MM.1S (cell line): ENCODE measurements around the gene SHF.

Experiments
- DNase-seq: peaks from one replicate; pipeline ENCODE4 v3.0.0-alpha.2; 2015
- H2AFZ ChIP-seq: fragments of 300-600 bp; sonication (generic); 2 replicates; pipeline ENCODE4 v1.6.0; 2016; ENCODE audit warnings: antibody characterized with exemption, low read length
- H3F3A ChIP-seq: fragments of 300-600 bp; sonication (generic); 2 replicates; pipeline ENCODE4 v1.6.1; 2016; ENCODE audit warnings: mild to moderate bottlenecking, antibody characterized with exemption, low read length, moderate library complexity, mixed read lengths; ENCODE audit not compliant: insufficient read depth
- H3K27ac ChIP-seq: fragments of 300-600 bp; sonication (generic); 2 replicates; pipeline ENCODE4 v1.5.1; 2016; ENCODE audit warnings: mild to moderate bottlenecking, low read length
- H3K27me3 ChIP-seq: fragments of 300-600 bp; sonication (generic); replicated peaks from 2 replicates; pipeline ENCODE4 v1.6.0; 2016; ENCODE audit warnings: low read length; ENCODE audit not compliant: insufficient read depth
- H3K36me3 ChIP-seq: fragments of 300-600 bp; sonication (generic); replicated peaks from 2 replicates; pipeline ENCODE4 v1.6.1; 2016; ENCODE audit warnings: mild to moderate bottlenecking, low read length, mixed read lengths; ENCODE audit not compliant: insufficient read depth
- H3K4me1 ChIP-seq: fragments of 300-600 bp; sonication (generic); 2 replicates; pipeline ENCODE4 v1.6.1; 2016; ENCODE audit warnings: low read length, mixed read lengths
- H3K4me2 ChIP-seq: fragments of 300-600 bp; sonication (generic); 2 replicates; pipeline ENCODE4 v1.6.0; 2016; ENCODE audit warnings: low read depth, low read length
- H3K4me3 ChIP-seq: fragments of 300-600 bp; sonication (generic); 2 replicates; pipeline ENCODE4 v1.5.1; 2016; ENCODE audit warnings: low read length, mixed read lengths
- H3K79me2 ChIP-seq: fragments of 300-600 bp; sonication (generic); 2 replicates; pipeline ENCODE4 v1.6.1; 2016; ENCODE audit warnings: mixed run types, low read length, mixed read lengths
- H3K9ac ChIP-seq: fragments of 300-600 bp; sonication (generic); 2 replicates; pipeline ENCODE4 v1.6.1; 2016; ENCODE audit warnings: low read length, mixed read lengths
- H3K9me2 ChIP-seq: fragments of 300-600 bp; sonication (generic); replicated peaks from 2 replicates; pipeline ENCODE4 v1.6.1; 2016; ENCODE audit warnings: mild to moderate bottlenecking, low read length, mixed read lengths; ENCODE audit not compliant: insufficient read depth
- H3K9me3 ChIP-seq: fragments of 300-600 bp; sonication (generic); replicated peaks from 2 replicates; pipeline ENCODE4 v1.6.1; 2016; ENCODE audit warnings: mild to moderate bottlenecking, low read length, mixed read lengths; ENCODE audit not compliant: insufficient read depth
- H4K20me1 ChIP-seq: fragments of 300-600 bp; sonication (generic); 2 replicates; pipeline ENCODE4 v1.6.1; 2016; ENCODE audit warnings: mild to moderate bottlenecking, low read length, moderate library complexity, mixed read lengths; ENCODE audit not compliant: insufficient read depth
- CTCF ChIP-seq: fragments of 300-600 bp; sonication (generic); IDR thresholded peaks from 2 replicates; pipeline ENCODE4 v1.5.1; 2016; ENCODE audit warnings: antibody characterized with exemption, low read length, mixed read lengths
- EZH2 ChIP-seq: fragments of 300-600 bp; sonication (generic); optimal IDR thresholded peaks from 2 replicates; pipeline ENCODE3; 2017; ENCODE audit warnings: low read depth, mild to moderate bottlenecking, antibody characterized with exemption, low read length, mixed read lengths
- EZH2phosphoT487 ChIP-seq: fragments of 300-600 bp; sonication (generic); IDR thresholded peaks from 2 replicates; pipeline ENCODE4 v1.6.1; 2018; ENCODE audit warnings: antibody characterized with exemption, low read length

SHF gene

GRCh38 chr15:45174577-45174976 is 13.2 kb downstream of the SHF start:
- Histone ChIP-seq H3K27me3 (no peaks in the 10 kb centered on the region), H3K9me2 (no peaks in the 10 kb centered on the region), H3K9me3 (no peaks in the 10 kb centered on the region), H3K9ac (no peak overlapping the region), H3K27ac (no peak overlapping the region), H2AFZ (no peak overlapping the region), H3F3A (no peaks in the 10 kb centered on the region; the same call in 1 of the 2 replicates), H4K20me1 (no peaks in the 10 kb centered on the region), H3K79me2 (no peaks in the 10 kb centered on the region), H3K4me2 (no peak overlapping the region), H3K36me3 (no peaks in the 10 kb centered on the region), H3K4me3 (no peak overlapping the region), H3K4me1 (no peaks in the 10 kb centered on the region)
- no peak for DNase-seq
- TF ChIP-seq EZH2 (no peak), CTCF (no peak), EZH2phosphoT487 (no peak)

GRCh38 chr15:45174069-45174468 is 13.7 kb downstream of the SHF start:
- H3K9me2 ChIP-seq: no peaks in the 10 kb centered on the region
- no peak overlapping the region for H2AFZ ChIP-seq
- no peaks in the 10 kb centered on the region for H4K20me1 ChIP-seq
- no peaks in the 10 kb centered on the region for H3K4me1 ChIP-seq
- DNase-seq: no peak
- H3K9me3 ChIP-seq: no peaks in the 10 kb centered on the region
- H3K27me3 ChIP-seq: no peaks in the 10 kb centered on the region
- H3F3A ChIP-seq: no peaks in the 10 kb centered on the region; the same call in 1 of the 2 replicates
- no peak for TF ChIP-seq EZH2
- no peak for TF ChIP-seq EZH2phosphoT487
- TF ChIP-seq CTCF: no peak
- no peak overlapping the region for H3K27ac ChIP-seq
- no peak overlapping the region for H3K9ac ChIP-seq
- no peaks in the 10 kb centered on the region for H3K36me3 ChIP-seq
- H3K4me2 ChIP-seq: no peak overlapping the region
- no peaks in the 10 kb centered on the region for H3K79me2 ChIP-seq
- no peak overlapping the region for H3K4me3 ChIP-seq

- H3K4me3 ChIP-seq: no peak overlapping the region
- H3K9me2 ChIP-seq: no peaks in the 10 kb centered on the region
- no peak overlapping the region for H3K9ac ChIP-seq
- no peak overlapping the region for H2AFZ ChIP-seq
- H3K36me3 ChIP-seq: no peaks in the 10 kb centered on the region
- TF ChIP-seq EZH2 (no peak), CTCF (no peak), EZH2phosphoT487 (no peak)
- H3K4me2 ChIP-seq: no peak overlapping the region
- H3F3A ChIP-seq: peaks cover 3% of the 10 kb centered on the region; the same call in 1 of the 2 replicates
- H3K4me1 ChIP-seq: no peaks in the 10 kb centered on the region
- H3K79me2 ChIP-seq: no peaks in the 10 kb centered on the region
- H4K20me1 ChIP-seq: no peaks in the 10 kb centered on the region
- no peak overlapping the region for H3K27ac ChIP-seq
- DNase-seq: no peak
- H3K27me3 ChIP-seq: no peaks in the 10 kb centered on the region
- H3K9me3 ChIP-seq: no peaks in the 10 kb centered on the region
These were observed 15.9 kb downstream of the SHF start for GRCh38 chr15:45171912-45172311.
